ENCODE data around the gene ATAD1. TPM values are rescaled to one million over a fixed set of nuclear protein-coding genes. Genes with fewer than 3 reads are reported as not detected.
"Not testable (repeated sequence)": the region's sequence is repeated elsewhere in the genome, so short reads cannot be mapped to it uniquely, and the experiment has no call there.

ATAD1 gene
- total RNA-seq = 10 to 100 TPM; 31.2 to 45.9 TPM

DNA sequence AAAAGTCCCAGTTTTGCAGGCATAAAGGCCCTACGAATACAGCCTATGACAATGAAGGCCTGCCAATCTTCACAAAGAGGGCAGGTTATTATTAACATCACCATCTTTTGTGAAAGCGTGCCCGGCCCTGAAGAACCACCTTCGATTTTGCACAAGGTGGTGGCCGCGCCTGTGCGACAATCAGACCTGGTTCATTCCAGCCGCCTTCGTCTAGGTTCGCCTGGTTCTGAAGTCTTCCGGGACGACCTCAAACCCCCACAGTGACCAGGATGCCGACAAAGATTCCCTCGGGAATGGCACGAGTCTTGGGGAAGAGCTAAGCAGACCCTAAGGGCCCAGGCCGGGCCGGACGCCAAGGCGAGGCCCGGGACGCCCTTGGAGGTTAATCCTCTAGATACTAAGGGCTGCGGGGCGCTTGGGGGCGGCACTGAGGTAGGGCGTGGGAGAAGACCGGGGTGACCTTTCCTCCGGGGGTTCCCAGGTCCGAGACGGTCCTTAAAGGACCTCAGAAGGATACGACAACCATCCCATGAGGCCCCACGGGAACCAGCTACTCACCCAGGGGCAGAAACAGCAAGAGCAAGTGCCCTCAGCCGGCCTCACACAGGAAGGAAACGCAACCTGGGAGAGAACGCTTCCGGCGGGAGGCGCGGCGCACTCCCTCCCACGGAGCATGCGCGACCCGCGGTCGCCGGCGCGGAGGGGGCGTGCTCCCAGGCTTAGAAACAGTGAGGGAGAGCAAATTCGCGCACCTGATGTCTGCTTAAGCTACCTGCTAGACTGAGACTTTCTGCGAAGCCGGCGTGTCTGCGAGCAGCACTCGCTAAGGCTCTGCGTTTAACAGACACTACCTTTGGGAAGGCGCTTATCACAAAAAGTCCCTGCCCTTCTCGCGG lies at the start of gene ATAD1:
Gene ATAD1 (minus strand): TSS at position 618 of the 896 bp plus-strand sequence. CDS start 3,627 bp downstream, outside the sequence.
- Mint-ChIP-seq H3K9me3 (no peaks in the 10 kb centered on the region), H3K4me3 (peak within 1 kb of the TSS; percentile 89), H3K27ac (peak within 1 kb of the TSS; percentile 88), H3K36me3 (ENCODE audit: low read depth) (peaks cover 29% of the 10 kb centered on the region), H3K27me3 (no peaks in the 10 kb centered on the region), H3K4me1 (peaks cover 19% of the 10 kb centered on the region)
- peak; percentile 88 for ATAC-seq (replicated peaks)

- Mint-ChIP-seq H3K4me3 (peak overlapping the region; percentile 96), H3K27ac (no peak overlapping the region), H3K36me3 (ENCODE audit: low read depth) (peaks cover 59% of the 10 kb centered on the region), H3K4me1 (peaks cover 29% of the 10 kb centered on the region), H3K27me3 (no peaks in the 10 kb centered on the region), H3K9me3 (no peaks in the 10 kb centered on the region)
- no peak for ATAC-seq (replicated peaks)
These were observed 49.4 kb upstream of the ATAD1 start for GRCh38 chr10:87867453-87867852.

DNA sequence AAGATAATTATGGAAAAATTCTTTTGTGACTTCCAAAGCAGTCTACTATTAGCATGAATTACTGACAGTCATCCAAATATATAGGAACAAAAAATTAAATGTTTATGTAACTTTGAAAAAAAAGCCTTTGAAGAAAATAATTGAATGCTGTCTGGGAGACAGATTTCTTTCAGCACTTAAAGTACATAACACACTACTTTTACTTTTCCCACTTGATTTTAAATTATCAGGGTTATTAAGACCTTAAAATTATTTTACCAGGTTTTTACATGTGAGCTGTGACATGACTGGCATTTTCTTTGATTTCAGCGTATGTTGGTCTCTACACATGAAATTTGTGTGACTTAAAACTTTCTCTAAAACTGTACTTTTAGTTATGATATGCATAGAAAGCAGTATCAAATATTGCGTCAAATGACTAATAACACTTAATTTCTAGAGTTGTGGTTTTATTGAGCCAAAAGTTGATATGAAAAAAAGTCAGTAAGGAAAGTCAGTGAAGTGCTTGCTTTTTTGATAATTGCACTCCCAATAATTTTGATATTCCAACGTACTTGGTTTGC lies 48.5 kb upstream of the ATAD1 start:
- H3K36me3 Mint-ChIP-seq (ENCODE audit: low read depth) = peaks cover 62% of the 10 kb centered on the region
- no peaks in the 10 kb centered on the region for H3K27me3 Mint-ChIP-seq
- H3K27ac Mint-ChIP-seq = peak overlapping the region; percentile 47
- no peaks in the 10 kb centered on the region for H3K9me3 Mint-ChIP-seq
- ATAC-seq (replicated peaks) = no peak
- peaks cover 31% of the 10 kb centered on the region for H3K4me1 Mint-ChIP-seq
- H3K4me3 Mint-ChIP-seq = peak overlapping the region; percentile 96

DNA sequence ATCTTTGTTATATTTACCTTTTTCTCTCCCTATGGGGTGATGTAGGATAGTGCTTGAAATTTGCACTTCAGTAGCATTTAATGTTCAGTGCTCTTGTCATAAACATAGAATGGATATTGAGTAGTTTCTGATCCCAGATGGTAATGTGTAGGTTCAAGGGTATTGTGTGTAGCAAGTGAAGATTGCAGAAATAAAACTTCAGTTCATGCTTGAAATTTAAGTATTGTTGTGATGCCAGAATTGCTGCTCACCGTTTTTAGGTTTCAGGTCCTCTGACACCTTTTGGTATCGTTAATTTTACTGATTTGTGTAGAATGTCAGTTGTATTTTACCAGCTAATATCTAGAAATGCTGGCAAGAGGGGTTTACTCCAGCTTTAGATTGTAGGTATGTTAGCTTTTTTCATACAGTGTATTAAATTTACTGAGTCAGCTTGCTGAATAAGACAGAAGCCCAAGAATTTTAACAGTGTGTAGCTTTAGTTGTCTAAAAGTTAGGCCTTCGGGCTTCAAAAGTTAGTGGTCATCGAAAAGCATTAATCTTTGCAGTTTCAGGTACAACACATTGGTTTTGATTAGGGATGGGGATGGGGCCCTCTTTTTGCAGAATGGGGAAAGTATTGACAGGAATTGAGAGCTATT lies 47.3 kb upstream of the ATAD1 start:
- Mint-ChIP-seq H3K27ac (peak overlapping the region; percentile 90), H3K4me3 (peak overlapping the region; percentile 96), H3K4me1 (peaks cover 27% of the 10 kb centered on the region), H3K27me3 (no peaks in the 10 kb centered on the region), H3K9me3 (no peaks in the 10 kb centered on the region), H3K36me3 (ENCODE audit: low read depth) (peaks cover 52% of the 10 kb centered on the region)
- no peak for ATAC-seq (replicated peaks)

DNA sequence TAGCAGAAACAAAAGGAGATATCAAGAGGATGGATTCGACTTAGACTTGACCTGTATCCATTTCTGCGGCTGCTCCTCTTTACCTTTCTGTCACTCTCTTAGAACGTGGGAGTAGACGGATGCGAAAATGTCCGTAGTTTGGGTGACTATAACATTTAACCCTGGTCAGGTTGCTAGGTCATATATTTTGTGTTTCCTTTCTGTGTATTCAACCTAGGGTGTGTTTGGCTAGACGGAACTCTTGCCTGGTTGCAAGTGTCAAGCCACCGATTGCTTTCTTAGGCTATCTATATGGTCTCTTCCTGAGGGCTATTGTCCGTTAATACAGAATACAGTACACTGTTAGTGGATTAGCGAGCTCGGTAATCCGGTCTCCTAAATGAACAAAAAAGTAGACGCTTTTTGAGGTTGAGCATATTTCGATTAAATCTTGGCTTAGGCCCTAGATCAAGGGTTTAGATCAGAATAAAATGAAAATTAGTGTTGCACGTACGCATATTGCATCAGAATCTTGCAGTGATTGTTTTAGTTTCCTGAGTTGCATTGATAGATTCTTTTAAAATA lies 46.6 kb upstream of the ATAD1 start:
- no peaks in the 10 kb centered on the region for H3K9me3 Mint-ChIP-seq
- peak; percentile 9 for ATAC-seq (replicated peaks)
- H3K4me3 Mint-ChIP-seq = peak overlapping the region; percentile 96
- H3K27ac Mint-ChIP-seq = peak overlapping the region; percentile 90
- H3K4me1 Mint-ChIP-seq = peaks cover 29% of the 10 kb centered on the region
- peaks cover 52% of the 10 kb centered on the region for H3K36me3 Mint-ChIP-seq (ENCODE audit: low read depth)
- H3K27me3 Mint-ChIP-seq = no peaks in the 10 kb centered on the region

DNA sequence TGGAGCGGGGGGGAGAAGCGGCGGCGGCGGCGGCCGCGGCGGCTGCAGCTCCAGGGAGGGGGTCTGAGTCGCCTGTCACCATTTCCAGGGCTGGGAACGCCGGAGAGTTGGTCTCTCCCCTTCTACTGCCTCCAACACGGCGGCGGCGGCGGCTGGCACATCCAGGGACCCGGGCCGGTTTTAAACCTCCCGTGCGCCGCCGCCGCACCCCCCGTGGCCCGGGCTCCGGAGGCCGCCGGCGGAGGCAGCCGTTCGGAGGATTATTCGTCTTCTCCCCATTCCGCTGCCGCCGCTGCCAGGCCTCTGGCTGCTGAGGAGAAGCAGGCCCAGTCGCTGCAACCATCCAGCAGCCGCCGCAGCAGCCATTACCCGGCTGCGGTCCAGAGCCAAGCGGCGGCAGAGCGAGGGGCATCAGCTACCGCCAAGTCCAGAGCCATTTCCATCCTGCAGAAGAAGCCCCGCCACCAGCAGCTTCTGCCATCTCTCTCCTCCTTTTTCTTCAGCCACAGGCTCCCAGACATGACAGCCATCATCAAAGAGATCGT lies 46.0 kb upstream of the ATAD1 start:
- not testable (repeated sequence) for H3K27me3 Mint-ChIP-seq, H3K9me3 Mint-ChIP-seq
- Mint-ChIP-seq H3K36me3 (ENCODE audit: low read depth) (peaks cover 48% of the 10 kb centered on the region), H3K4me3 (peak overlapping the region; percentile 96), H3K27ac (peak overlapping the region; percentile 90), H3K4me1 (peaks cover 29% of the 10 kb centered on the region)
- peak; percentile 9 for ATAC-seq (replicated peaks)

DNA sequence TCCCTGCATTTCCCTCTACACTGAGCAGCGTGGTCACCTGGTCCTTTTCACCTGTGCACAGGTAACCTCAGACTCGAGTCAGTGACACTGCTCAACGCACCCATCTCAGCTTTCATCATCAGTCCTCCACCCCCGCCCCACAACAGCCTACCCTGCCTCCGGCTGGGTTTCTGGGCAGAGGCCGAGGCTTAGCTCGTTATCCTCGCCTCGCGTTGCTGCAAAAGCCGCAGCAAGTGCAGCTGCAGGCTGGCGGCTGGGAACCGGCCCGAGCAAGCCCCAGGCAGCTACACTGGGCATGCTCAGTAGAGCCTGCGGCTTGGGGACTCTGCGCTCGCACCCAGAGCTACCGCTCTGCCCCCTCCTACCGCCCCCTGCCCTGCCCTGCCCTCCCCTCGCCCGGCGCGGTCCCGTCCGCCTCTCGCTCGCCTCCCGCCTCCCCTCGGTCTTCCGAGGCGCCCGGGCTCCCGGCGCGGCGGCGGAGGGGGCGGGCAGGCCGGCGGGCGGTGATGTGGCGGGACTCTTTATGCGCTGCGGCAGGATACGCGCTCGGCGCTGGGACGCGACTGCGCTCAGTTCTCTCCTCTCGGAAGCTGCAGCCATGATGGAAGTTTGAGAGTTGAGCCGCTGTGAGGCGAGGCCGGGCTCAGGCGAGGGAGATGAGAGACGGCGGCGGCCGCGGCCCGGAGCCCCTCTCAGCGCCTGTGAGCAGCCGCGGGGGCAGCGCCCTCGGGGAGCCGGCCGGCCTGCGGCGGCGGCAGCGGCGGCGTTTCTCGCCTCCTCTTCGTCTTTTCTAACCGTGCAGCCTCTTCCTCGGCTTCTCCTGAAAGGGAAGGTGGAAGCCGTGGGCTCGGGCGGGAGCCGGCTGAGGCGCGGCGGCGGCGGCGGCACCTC lies 45.3 kb upstream of the ATAD1 start, which contains the start of the genes KLLN and PTEN:
Gene KLLN (minus strand): TSS at position 481 of the 891 bp plus-strand sequence. CDS start 1,046 bp downstream, outside the sequence.
Gene PTEN (plus strand): TSS at position 573 of the 891 bp plus-strand sequence. CDS start 845 bp downstream, outside the sequence.
- H3K4me3 Mint-ChIP-seq = peak within 1 kb of the TSS; percentile 96
- peaks cover 40% of the 10 kb centered on the region for H3K36me3 Mint-ChIP-seq (ENCODE audit: low read depth)
- no peaks in the 10 kb centered on the region for H3K27me3 Mint-ChIP-seq
- peaks cover 23% of the 10 kb centered on the region for H3K4me1 Mint-ChIP-seq
- peak; percentile 64 for ATAC-seq (replicated peaks)
- H3K9me3 Mint-ChIP-seq = no peaks in the 10 kb centered on the region
- peak within 1 kb of the TSS; percentile 91 for H3K27ac Mint-ChIP-seq

DNA sequence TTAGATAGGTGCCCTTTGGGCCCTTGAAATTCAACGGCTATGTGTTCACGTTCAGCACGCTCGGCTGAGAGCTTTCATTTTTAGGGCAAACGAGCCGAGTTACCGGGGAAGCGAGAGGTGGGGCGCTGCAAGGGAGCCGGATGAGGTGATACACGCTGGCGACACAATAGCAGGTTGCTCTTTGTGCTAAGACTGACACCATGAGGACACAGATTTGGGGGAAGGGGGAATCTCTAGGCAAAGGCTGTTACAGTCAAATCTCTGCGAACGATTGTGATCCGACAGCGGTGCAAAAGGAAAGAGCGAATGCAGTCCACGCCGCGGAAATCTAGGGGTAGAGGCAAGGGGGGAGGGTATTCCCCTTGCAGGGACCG lies 44.6 kb upstream of the ATAD1 start:
- H3K36me3 Mint-ChIP-seq (ENCODE audit: low read depth) = peaks cover 38% of the 10 kb centered on the region
- peaks cover 23% of the 10 kb centered on the region for H3K4me1 Mint-ChIP-seq
- peak; percentile 48 for ATAC-seq (replicated peaks)
- H3K9me3 Mint-ChIP-seq = no peaks in the 10 kb centered on the region
- H3K27me3 Mint-ChIP-seq = no peaks in the 10 kb centered on the region
- H3K4me3 Mint-ChIP-seq = peak overlapping the region; percentile 96
- peak overlapping the region; percentile 91 for H3K27ac Mint-ChIP-seq

GRCh38 chr10:87861953-87862678 lies 44.1 kb upstream of the ATAD1 start:
- Mint-ChIP-seq H3K36me3 (ENCODE audit: low read depth) (peaks cover 33% of the 10 kb centered on the region), H3K27me3 (no peaks in the 10 kb centered on the region), H3K4me3 (peak overlapping the region; percentile 96), H3K9me3 (no peaks in the 10 kb centered on the region), H3K4me1 (peaks cover 23% of the 10 kb centered on the region), H3K27ac (peak overlapping the region; percentile 91)
- peak; percentile 59 for ATAC-seq (replicated peaks)

GRCh38 chr10:87861566-87861952 lies 43.5 kb upstream of the ATAD1 start:
- Mint-ChIP-seq H3K4me1 (peaks cover 18% of the 10 kb centered on the region), H3K9me3 (no peaks in the 10 kb centered on the region), H3K4me3 (peak overlapping the region; percentile 96), H3K27me3 (no peaks in the 10 kb centered on the region), H3K36me3 (ENCODE audit: low read depth) (peaks cover 27% of the 10 kb centered on the region), H3K27ac (peak overlapping the region; percentile 91)
- no peak for ATAC-seq (replicated peaks)

- Mint-ChIP-seq H3K9me3 (no peaks in the 10 kb centered on the region), H3K4me3 (peak overlapping the region; percentile 96), H3K27ac (no peak overlapping the region), H3K36me3 (ENCODE audit: low read depth) (peaks cover 21% of the 10 kb centered on the region), H3K4me1 (peaks cover 16% of the 10 kb centered on the region), H3K27me3 (no peaks in the 10 kb centered on the region)
- ATAC-seq (replicated peaks) = no peak
These were observed 42.9 kb upstream of the ATAD1 start for GRCh38 chr10:87860816-87861403.

GRCh38 chr10:87860156-87860795 lies 42.2 kb upstream of the ATAD1 start:
- H3K4me1 Mint-ChIP-seq = peaks cover 9% of the 10 kb centered on the region
- no peaks in the 10 kb centered on the region for H3K27me3 Mint-ChIP-seq
- H3K36me3 Mint-ChIP-seq (ENCODE audit: low read depth) = peaks cover 14% of the 10 kb centered on the region
- no peaks in the 10 kb centered on the region for H3K9me3 Mint-ChIP-seq
- peak overlapping the region; percentile 13 for H3K4me3 Mint-ChIP-seq
- no peak overlapping the region for H3K27ac Mint-ChIP-seq
- no peak for ATAC-seq (replicated peaks)
